Tibial nerve (tissue), 4 donors: ENCODE measurements around the gene GHITM.

Experiments
- EP300 ChIP-seq, 2 donors: sonication (generic); formaldehyde crosslinking; IDR thresholded peaks; one replicate each; pipeline ENCODE4 v1.6.1; 2017; ENCODE audit warnings: antibody characterized with exemption in 2 of 2, mild to moderate bottlenecking in 1 of 2
- POLR2A ChIP-seq, 2 donors: fragments of 450-650 bp; IDR thresholded peaks; one replicate each; pipeline ENCODE4 v1.6.1; 2017; ENCODE audit warnings: antibody characterized with exemption in 2 of 2, mild to moderate bottlenecking in 2 of 2, moderate library complexity in 2 of 2
- TF ChIP-seq, protein P1 (sequence below), 5 experiments: fragments of 200-600 bp in 3 of 5; fragments of 450-650 bp in 2 of 5; sonication (generic) in 3 of 5; IDR thresholded peaks; one replicate each; pipeline ENCODE4 v1.5.1; 2016 to 2019; ENCODE audit warnings: antibody characterized with exemption in 5 of 5, mild to moderate bottlenecking in 3 of 5, moderate library complexity in 2 of 5

- TF ChIP-seq, protein P1, sequence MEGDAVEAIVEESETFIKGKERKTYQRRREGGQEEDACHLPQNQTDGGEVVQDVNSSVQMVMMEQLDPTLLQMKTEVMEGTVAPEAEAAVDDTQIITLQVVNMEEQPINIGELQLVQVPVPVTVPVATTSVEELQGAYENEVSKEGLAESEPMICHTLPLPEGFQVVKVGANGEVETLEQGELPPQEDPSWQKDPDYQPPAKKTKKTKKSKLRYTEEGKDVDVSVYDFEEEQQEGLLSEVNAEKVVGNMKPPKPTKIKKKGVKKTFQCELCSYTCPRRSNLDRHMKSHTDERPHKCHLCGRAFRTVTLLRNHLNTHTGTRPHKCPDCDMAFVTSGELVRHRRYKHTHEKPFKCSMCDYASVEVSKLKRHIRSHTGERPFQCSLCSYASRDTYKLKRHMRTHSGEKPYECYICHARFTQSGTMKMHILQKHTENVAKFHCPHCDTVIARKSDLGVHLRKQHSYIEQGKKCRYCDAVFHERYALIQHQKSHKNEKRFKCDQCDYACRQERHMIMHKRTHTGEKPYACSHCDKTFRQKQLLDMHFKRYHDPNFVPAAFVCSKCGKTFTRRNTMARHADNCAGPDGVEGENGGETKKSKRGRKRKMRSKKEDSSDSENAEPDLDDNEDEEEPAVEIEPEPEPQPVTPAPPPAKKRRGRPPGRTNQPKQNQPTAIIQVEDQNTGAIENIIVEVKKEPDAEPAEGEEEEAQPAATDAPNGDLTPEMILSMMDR (IDR thresholded peaks at IDR 0.05): no peak
- TF ChIP-seq POLR2A (IDR thresholded peaks at IDR 0.05) (no peak), EP300 (IDR thresholded peaks at IDR 0.05) (no peak)
These were observed 37.0 kb downstream of the GHITM start for GRCh38 chr10:84176351-84176750.
